GM19193 (cell line): ENCODE data around the gene TXK.

Source experiments
- POLR2A ChIP-seq: IDR thresholded peaks from 4 replicates; pipeline ENCODE4 v1.6.1; 2011; ENCODE audit not compliant: insufficient read depth, insufficient read length; ENCODE audit errors: extremely low read depth

Gene TXK

DNA sequence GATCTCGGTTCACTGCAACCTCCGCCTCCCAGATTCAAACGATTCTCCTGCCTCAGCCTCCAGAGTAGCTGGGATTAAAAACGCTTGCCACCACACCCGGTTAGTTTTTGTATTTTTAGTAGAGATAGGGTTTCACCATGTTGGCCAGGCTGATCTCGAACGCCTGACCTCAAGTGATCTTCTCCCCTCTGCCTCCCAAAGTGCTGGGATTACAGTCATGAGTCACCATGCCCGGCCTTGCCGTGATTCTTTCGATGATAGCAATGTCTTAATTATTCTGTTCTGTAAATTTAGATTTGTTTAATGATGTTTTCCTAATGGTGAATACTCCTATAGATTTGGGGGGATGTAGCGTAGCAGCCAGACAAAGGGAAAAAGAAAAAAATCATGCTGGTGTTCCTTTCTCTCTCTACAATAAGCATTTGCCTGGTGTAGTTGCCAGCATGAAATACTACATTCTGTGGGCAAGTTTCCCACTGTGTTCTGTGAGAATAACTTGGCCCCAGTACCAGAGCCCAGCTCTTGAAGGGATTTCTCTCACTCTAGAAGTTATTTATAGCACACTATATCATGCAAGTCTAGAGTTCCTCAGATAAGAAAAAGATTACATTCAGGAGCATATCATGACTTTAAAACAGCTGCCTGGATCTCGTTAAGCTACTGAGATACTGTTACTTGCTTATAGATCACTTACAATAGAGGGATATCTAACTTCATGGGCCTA is 102.1 kb downstream of the TXK start:
- TF ChIP-seq POLR2A: no peak

- no peak for TF ChIP-seq POLR2A
These were observed 103.6 kb downstream of the TXK start for GRCh38 chr4:48030470-48030869.

GRCh38 chr4:48028696-48029095 is 105.4 kb downstream of the TXK start:
- no peak for TF ChIP-seq POLR2A

- no peak for TF ChIP-seq POLR2A
These were observed 106.4 kb downstream of the TXK start for GRCh38 chr4:48027653-48028052.

DNA sequence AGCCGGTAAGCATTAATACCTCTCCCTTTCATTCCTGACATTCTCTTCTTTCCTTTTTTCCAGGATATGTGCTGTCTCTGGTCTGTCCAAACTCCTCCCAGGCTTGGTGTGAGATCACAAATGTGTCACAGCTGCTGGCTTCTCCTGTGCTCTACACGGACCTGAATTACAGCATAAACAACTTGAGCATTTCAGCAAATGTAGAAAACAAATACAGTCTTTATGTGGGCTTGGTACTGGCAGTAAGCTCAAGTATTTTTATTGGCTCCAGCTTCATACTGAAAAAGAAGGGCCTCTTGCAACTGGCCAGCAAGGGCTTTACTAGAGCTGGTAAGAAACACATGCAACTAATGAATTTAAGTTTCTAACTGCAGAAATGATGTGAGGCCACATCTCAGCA is 109.0 kb downstream of the TXK start:
- TF ChIP-seq POLR2A: no peak

- TF ChIP-seq POLR2A: no peak
These were observed 109.5 kb downstream of the TXK start for GRCh38 chr4:48024522-48024921.

GRCh38 chr4:48022192-48022799 is 111.8 kb downstream of the TXK start:
- no peak for TF ChIP-seq POLR2A

DNA sequence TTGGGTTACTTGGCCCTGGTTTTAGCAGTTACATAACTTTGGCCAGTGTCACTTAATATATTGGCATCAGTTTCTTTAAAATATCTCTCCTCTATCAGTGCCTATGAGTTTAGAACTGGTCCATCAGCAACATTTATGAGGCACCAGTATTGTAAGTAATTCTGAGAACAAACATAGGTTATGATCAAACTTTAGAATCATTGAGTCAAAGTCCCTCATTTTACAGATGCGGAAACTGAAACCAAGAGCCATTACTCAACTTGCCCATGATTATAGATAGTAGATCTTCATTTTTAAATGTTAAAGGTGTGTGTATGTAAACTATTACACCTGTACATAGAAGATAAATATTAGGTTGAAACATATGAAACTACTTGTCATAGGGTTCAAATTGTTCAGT is 113.0 kb downstream of the TXK start:
- no peak for TF ChIP-seq POLR2A

DNA sequence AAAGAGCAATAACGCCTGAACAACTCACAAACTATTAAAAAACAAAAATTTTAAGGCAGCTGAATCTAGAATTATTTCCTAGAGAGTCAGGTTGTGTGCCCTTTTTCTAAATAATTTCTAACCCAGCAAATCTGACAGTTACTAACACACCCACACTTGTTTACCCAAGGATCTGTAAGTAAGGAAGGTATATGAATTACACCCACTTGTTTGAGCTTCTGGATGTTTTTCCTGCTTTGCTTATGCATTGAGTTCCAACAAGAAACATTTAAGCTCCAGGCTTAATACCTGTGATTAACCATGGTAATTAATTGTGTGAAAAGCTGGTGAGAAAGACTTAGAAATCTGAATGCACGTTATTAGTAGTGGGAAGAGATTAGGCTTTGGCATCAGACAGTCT is 115.9 kb downstream of the TXK start:
- no peak for TF ChIP-seq POLR2A

GRCh38 chr4:48017108-48017571 is 116.9 kb downstream of the TXK start:
- TF ChIP-seq POLR2A: no peak
